Middle frontal gyrus (tissue), 1 donor: ENCODE data around the gene FNDC3A.

ENCODE experiments used
- DNase-seq: peaks from one replicate; pipeline ENCODE4 v3.0.0-alpha.2; 2015; ENCODE audit warnings: low spot score; ENCODE audit errors: extremely low spot score

Gene FNDC3A

GRCh38 chr13:49254007-49254406, 278.3 kb downstream of the FNDC3A start:
- DNase-seq: no peak

GRCh38 chr13:49256841-49257240, 281.1 kb downstream of the FNDC3A start:
- no peak for DNase-seq

DNA sequence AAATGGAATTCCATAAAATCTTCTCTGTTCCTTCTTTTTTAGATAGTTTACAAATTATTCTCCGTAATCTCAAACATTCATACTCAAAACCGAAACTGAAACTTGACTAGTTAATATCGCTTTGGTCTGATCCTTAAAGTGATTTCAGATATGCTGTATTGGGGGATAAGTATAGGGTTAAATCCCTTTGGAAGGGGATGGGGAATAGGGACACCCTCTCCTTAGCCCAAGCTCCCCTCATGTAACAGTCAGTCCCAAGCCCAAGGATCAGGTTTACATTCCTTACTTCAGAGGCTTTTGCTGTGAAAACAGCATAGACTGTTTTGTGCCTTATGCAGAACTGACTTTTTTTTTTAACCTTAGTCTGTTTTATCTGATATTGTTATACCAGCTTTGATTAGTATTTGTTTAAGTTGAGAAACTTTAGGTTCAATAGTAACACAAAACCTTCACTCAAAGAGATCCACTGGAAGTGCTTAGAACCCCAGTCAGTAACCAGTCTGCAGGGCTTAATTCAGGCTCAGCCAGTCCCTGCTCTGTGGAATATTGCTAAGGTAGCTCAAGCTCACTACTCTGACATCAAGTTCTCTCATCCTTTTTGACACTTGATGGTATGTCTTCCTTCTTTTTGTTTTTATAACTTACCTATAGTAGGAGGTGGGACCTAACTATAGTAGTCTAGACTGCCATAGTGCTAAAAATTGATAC, 282.5 kb downstream of the FNDC3A start:
- DNase-seq: no peak
